Activated CD8-positive, alpha-beta memory T cell treated with anti-CD3 and anti-CD28 coated beads, Interleukin-2, amount 10 ng/mL, durations not matched to agents 7 days and 5 days (primary cell): ENCODE data around the gene GTF2A2. TPM values are rescaled to one million over a fixed set of nuclear protein-coding genes. Genes with fewer than 3 reads are reported as not detected.
A peak's percentile ranks its signal among the peaks of the same experiment; 100 is the strongest.

Experiments
- ATAC-seq: fragments of 150-1000 bp; cut with Tn5 transposase; one replicate; pipeline ENCODE4 v1.10.0; 2021; ENCODE audit warnings: moderate library complexity
- CTCF ChIA-PET: fragments of 350-600 bp; sonication (Branson Sonifier 250); formaldehyde crosslinking; loops from one replicate; lab custom pipeline; 2021; ENCODE audit warnings: antibody characterized with exemption; lab: Charles Lee
- DNase-seq: peaks from one replicate; pipeline ENCODE4 v3.0.0-alpha.2; 2020
- H3K27ac Mint-ChIP-seq: one replicate; pipeline ENCODE4 v1.8.0; 2021; ENCODE audit warnings: mild to moderate bottlenecking, mixed read lengths
- H3K27me3 Mint-ChIP-seq: one replicate; pipeline ENCODE4 v1.8.0; 2021; ENCODE audit warnings: mixed read lengths
- H3K36me3 Mint-ChIP-seq: one replicate; pipeline ENCODE4 v1.8.0; 2021; ENCODE audit warnings: mild to moderate bottlenecking, mixed read lengths
- H3K4me1 Mint-ChIP-seq: one replicate; pipeline ENCODE4 v1.8.0; 2021; ENCODE audit warnings: mixed read lengths
- H3K4me3 Mint-ChIP-seq: one replicate; pipeline ENCODE4 v1.8.0; 2021; ENCODE audit warnings: mild to moderate bottlenecking, moderate library complexity, mixed read lengths
- H3K9me3 Mint-ChIP-seq: one replicate; pipeline ENCODE4 v1.8.0; 2022; ENCODE audit warnings: low read depth, mixed read lengths
- total RNA-seq, 2 experiments: library from RNA; stranded (reverse); gene quantifications; one replicate each; pipeline ENCODE4 v1.2.3, GENCODE V29; 2021

Gene GTF2A2
- total RNA-seq, 2 experiments from 2014 or later, result 105 to 144 TPM

DNA sequence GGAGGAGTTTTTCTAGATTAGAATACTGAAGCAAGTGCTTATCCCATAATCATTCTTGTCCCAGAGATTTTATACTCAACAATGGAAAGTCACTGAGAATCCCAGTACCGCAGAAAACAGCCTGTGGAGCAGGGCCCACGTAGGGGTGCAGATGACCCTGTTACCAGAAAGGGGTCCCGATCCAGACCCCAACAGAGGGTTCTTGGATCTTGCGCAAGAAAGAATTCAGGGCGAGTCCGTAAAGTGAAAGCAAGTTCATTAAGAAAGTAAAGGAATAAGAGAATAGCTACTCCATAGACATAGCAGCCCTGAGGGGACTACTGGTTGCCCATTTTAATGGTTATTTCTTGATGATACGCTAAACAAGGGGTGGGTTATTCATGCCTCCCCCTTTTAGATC, 43.2 kb downstream of the GTF2A2 start:
- no peak for DNase-seq
- Mint-ChIP-seq H3K36me3 (peaks cover 3% of the 10 kb centered on the region), H3K4me3 (no peak overlapping the region), H3K27me3 (peaks cover 39% of the 10 kb centered on the region), H3K27ac (no peak overlapping the region), H3K4me1 (peaks cover 3% of the 10 kb centered on the region), H3K9me3 (peaks cover 7% of the 10 kb centered on the region)
- no peak for ATAC-seq
- CTCF ChIA-PET, result interaction anchor here (1.2 to 2.2 kb wide), 3 partner anchors 10 to 85 kb away, joined by 3 to 6 read pairs (median 4); no protein-coding TSS in a partner anchor

DNA sequence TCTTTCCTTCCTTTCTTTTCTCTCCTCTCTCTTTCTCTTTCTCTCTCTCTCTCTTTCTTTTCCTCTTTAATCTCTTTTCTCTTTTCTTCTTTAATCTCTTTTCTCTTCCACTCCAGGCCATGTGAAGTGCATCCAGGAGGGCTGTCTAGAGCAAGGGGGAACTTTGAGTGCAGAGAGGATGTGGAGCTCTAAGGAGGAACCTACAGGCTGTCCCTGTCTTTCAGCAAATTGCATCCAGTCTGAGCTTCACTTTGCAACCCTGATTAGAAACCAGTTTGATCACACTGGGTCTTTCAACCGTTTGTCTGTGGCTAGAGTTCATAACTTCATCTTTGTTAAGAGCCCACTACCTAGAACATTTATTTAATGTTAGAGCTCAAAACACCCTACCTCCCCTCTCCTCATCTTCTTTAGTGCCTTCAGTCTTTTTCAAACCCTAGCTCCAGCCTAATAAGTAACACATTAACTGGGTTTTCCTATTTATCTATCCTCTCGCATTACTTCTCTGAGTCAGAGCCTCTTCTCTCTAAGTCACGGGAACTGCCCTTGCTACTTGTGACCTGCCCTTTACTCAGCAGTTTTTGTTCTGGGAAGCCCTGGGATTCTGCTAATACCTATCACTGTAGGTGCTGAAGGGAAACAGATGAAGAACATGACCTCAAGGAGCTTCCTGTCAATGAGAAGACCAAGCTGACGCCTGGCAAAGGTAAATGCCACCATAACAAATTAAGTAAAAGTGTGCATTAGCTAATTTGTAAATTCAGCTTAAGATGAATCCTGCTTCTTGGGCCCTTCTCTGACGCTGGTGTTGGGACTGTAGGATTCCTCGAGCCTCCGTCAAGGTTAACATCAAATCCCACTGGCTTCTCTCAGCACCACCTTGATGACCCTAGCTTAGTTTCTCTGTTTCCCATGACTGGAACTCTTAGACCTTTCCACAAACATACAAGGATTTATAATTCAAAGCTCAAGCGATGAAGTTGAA, 45.7 kb downstream of the GTF2A2 start, which contains the start of gene GCNT3:
Gene GCNT3 (plus strand): TSS at position 508 of the 985 bp plus-strand sequence. CDS start 6,456 bp downstream, outside the sequence.
- Mint-ChIP-seq H3K27me3 (peaks cover 39% of the 10 kb centered on the region), H3K4me1 (peaks cover 3% of the 10 kb centered on the region), H3K4me3 (no peak within 1 kb of the TSS), H3K9me3 (peaks cover 7% of the 10 kb centered on the region), H3K27ac (no peak within 1 kb of the TSS), H3K36me3 (peaks cover 3% of the 10 kb centered on the region)
- ATAC-seq (no peak), DNase-seq (no peak)
- CTCF ChIA-PET, result interaction anchor here (1.5 to 1.7 kb wide), 2 partner anchors 79 to 82 kb away, joined by 5 read pairs; no protein-coding TSS in a partner anchor

DNA sequence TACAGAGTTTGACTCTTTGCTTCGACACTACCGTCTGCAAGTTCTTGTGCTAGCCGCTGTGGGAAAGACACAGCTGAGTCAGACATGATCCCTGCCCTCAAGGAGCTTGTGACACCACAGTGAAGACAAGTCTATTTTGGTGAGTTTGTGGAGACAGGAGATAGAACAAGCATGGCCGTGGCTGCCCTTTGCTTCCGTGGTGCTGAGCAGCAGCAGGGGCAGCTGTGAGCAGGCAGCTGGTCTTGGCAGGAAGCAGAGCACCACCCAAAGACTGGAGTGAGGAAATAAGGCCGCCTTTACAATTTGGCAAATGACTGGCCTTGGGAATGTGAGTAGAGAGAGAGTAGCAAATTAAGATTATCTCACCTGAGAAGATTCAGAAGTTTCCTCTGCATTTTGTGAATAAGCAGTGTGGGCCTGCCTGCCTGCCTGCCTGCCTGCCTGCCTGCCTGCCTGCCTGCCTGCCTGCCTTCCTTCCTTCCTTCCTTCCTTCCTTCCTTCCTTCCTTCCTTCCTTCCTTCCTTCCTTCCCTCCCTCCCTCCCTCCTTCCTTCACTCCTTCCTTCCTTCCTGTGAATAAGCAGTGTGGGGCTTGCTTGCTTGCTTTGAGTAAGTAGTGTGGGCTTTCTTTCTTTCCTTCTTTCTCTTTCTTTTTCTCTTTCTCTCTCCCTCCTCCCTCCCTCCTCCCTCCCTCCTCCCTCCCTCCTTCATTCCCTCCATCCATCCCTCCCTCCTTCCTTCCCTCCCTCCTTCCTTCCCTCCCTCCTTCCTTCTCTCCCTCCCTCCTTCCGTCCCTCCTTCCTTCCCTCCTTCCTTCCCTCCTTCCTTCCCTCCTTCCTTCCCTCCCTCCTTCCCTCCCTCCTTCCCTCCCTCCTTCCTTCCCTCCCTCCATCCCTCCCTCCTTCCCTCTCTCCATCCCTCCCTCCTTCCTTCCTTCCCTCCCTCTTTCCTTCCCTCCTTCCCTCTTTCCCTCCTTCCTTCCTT, 47.3 kb downstream of the GTF2A2 start:
- Mint-ChIP-seq H3K27me3 (peaks cover 31% of the 10 kb centered on the region), H3K36me3 (peaks cover 2% of the 10 kb centered on the region), H3K9me3 (peaks cover 5% of the 10 kb centered on the region), H3K4me3 (no peak overlapping the region), H3K27ac (no peak overlapping the region), H3K4me1 (peaks cover 2% of the 10 kb centered on the region)
- ATAC-seq (no peak), DNase-seq (no peak)
- CTCF ChIA-PET, result interaction anchor here (0.6 to 1.5 kb wide), 2 partner anchors 10 to 77 kb away, joined by 3 read pairs; no protein-coding TSS in a partner anchor

DNA sequence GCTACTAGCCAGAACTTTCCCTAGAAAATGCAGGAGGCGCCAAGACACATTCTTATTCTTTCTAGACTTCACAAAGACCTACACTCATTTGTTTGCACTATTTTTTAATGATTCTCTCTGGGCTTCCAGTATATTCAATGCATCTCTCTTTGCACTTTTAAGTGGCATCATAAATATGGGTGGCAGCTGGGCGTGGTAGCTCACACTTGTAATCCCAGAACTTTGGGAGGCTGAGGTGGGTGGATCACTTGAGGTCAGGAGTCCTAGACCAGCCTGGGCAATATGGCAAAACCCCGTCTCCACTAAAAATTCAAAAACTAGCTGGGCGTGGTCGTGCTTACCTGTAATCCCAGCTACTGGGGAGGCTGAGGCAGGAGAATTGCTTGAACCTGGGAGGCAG, 51.3 kb downstream of the GTF2A2 start:
- peaks cover 6% of the 10 kb centered on the region for H3K36me3 Mint-ChIP-seq
- H3K4me3 Mint-ChIP-seq, result no peak overlapping the region
- CTCF ChIA-PET, result no interaction called here
- DNase-seq, result no peak
- peaks cover 20% of the 10 kb centered on the region for H3K27me3 Mint-ChIP-seq
- H3K9me3 Mint-ChIP-seq, result peaks cover 8% of the 10 kb centered on the region
- no peak for ATAC-seq
- no peak overlapping the region for H3K27ac Mint-ChIP-seq
- H3K4me1 Mint-ChIP-seq, result no peaks in the 10 kb centered on the region

DNA sequence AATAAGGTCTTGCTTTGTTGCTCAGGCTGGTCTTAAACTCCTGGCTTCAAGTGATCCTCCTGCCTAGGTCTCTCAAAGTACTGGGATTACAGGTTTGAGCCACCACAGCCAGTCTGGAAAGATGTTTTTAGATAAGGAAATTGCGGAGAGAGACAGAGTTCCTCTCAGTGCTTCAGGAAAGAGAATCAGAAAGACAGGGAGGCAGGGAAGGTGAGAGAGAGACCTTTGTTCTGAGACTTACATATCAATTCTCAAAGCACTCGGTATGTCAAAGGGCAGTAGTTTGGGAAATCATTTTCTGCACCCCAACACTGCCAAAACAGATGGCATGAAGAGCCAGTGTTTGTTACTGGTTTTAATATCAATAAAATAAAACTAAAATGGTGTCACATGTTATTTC, 58.9 kb downstream of the GTF2A2 start:
- Mint-ChIP-seq H3K9me3 (peaks cover 2% of the 10 kb centered on the region), H3K4me1 (no peaks in the 10 kb centered on the region), H3K27me3 (peaks cover 23% of the 10 kb centered on the region), H3K27ac (no peak overlapping the region), H3K4me3 (no peak overlapping the region), H3K36me3 (peaks cover 4% of the 10 kb centered on the region)
- no peak for DNase-seq
- CTCF ChIA-PET, result no interaction called here
- no peak for ATAC-seq

DNA sequence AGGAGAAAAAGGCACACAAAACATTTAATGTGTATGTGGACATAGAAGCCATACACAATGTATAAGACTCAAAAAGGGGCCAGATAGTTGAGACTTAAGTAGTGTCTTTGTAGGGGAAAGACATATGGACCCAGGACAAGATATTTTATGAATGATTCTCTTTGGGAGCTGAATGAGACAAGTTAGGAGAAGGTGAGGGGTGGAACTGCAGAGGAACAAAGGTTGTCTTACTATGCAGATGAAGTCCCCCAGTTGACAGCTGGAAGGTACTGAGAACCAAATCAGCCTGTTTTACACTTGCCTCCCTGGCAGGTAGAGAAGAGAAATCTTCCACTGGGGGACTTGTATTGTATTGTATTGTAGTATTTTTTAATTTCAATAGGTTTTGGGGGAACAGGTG, 60.7 kb downstream of the GTF2A2 start:
- H3K4me3 Mint-ChIP-seq, result no peak overlapping the region
- peaks cover 2% of the 10 kb centered on the region for H3K9me3 Mint-ChIP-seq
- H3K36me3 Mint-ChIP-seq, result peaks cover 2% of the 10 kb centered on the region
- CTCF ChIA-PET, result interaction anchor here (0.9 kb wide), 1 partner anchor 37 kb away, joined by 3 read pairs; no protein-coding TSS in a partner anchor
- H3K4me1 Mint-ChIP-seq, result peaks cover under 1% of the 10 kb centered on the region
- DNase-seq (no peak), ATAC-seq (no peak)
- peaks cover 24% of the 10 kb centered on the region for H3K27me3 Mint-ChIP-seq
- no peak overlapping the region for H3K27ac Mint-ChIP-seq

DNA sequence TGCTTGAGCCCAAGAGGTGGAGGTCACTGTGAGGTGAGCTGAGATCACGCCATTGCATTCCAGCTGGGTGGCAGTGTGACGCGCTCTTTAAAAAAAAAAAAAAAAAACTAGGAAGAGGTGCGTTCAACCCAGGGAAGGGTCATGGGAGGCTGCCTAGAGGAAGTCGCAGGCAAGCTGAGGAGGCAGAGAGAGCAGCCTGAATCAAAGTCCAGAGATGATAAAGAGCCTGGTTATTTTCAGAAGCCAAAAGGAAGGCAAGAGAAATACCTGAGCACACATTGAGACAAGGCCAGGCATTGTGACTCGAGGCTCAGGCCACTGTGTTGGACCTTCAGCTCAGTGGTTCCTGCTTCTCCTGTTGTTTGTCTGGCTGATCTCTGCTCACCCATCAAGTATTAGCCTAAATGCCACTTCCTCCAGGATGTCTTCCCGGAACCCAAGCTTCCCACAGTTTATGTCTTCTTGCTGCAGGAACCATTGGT, 61.8 kb downstream of the GTF2A2 start:
- Mint-ChIP-seq H3K9me3 (peaks cover 2% of the 10 kb centered on the region), H3K27me3 (peaks cover 21% of the 10 kb centered on the region), H3K36me3 (peaks cover 2% of the 10 kb centered on the region), H3K4me1 (peaks cover 12% of the 10 kb centered on the region), H3K4me3 (no peak overlapping the region), H3K27ac (no peak overlapping the region)
- CTCF ChIA-PET, result interaction anchor here (0.7 kb wide), 1 partner anchor 306 kb away, joined by 3 read pairs; no protein-coding TSS in a partner anchor
- no peak for ATAC-seq
- no peak for DNase-seq

DNA sequence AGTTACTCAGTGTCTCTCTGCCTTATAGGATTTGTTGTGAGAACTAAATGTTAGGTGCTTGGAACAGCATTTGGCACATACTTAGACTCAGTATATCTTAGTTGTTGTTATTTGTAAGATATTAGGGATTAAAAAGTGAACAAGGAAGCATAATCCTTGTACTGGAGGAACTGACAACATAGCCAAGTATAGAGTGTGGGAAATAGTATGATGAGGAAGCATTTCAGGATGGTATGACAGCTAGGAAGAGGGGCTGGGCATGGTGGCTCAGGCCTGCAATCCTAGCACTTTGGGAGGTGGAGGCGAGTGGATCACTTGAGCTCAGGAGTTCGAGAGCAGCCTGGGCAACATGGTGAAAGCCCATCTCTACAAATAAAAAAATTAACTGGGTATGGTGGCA, 62.3 kb downstream of the GTF2A2 start:
- Mint-ChIP-seq H3K4me3 (no peak overlapping the region), H3K27me3 (peaks cover 19% of the 10 kb centered on the region), H3K27ac (no peak overlapping the region), H3K4me1 (peaks cover 15% of the 10 kb centered on the region), H3K9me3 (peaks cover 2% of the 10 kb centered on the region), H3K36me3 (peaks cover 1% of the 10 kb centered on the region)
- CTCF ChIA-PET, result interaction anchor here (0.7 kb wide), 1 partner anchor 306 kb away, joined by 3 read pairs; no protein-coding TSS in a partner anchor
- ATAC-seq, result no peak
- DNase-seq, result no peak

DNA sequence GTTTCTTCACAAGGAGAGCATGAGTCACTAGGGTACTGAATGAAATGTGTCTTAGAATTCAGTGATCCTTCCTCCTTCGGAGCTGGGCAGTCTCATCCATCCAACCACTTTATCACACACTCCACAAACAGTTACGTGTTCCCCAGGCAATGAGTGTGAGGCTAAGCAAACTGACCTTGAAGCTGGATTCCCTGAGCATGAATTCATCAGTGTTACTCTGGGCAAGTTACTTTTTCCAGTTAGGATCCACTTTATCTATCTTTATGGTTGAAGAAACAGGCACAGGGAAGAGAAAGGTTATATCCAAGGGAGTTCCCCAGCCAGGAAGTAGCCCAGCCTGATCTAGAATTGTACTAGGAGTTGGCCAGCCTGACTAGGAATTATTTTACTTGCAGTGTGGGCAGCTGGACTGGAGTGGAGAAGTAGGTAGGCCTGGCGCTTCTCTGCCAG, 62.8 kb downstream of the GTF2A2 start:
- DNase-seq, result no peak
- no peaks in the 10 kb centered on the region for H3K9me3 Mint-ChIP-seq
- peaks cover 1% of the 10 kb centered on the region for H3K36me3 Mint-ChIP-seq
- no peak for ATAC-seq
- peaks cover 20% of the 10 kb centered on the region for H3K4me1 Mint-ChIP-seq
- no peak overlapping the region for H3K27ac Mint-ChIP-seq
- peaks cover 14% of the 10 kb centered on the region for H3K27me3 Mint-ChIP-seq
- no peak overlapping the region for H3K4me3 Mint-ChIP-seq
- CTCF ChIA-PET, result interaction anchor here (0.7 to 0.9 kb wide), 2 partner anchors 26 to 306 kb away, joined by 3 read pairs; no protein-coding TSS in a partner anchor

DNA sequence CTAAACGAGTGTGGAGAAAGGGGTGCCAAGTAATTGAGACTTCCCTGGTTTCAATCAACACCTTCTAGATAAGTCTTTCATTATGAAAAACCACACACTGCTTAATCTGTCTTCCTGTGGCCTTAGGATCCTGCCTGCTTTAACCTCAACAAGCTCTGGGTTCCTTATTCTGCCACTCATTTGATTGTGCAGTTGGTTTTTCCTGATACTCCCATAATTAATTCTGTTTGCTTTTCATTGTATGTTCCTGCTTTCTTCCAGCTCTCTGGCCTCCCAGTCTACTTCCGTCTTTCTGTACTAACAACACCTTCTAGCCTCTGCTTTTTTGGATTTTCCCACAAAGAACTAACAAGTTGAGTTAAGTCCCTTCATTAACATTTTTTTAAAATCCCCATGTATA, 66.0 kb downstream of the GTF2A2 start:
- H3K27ac Mint-ChIP-seq, result peak overlapping the region; percentile 47
- CTCF ChIA-PET, result interaction anchor here (0.7 to 1.6 kb wide), 3 partner anchors 58 to 612 kb away, joined by 3 to 7 read pairs (median 3); partner anchors contain the start of gene GTF2A2
- H3K9me3 Mint-ChIP-seq, result no peaks in the 10 kb centered on the region
- DNase-seq (no peak), ATAC-seq (no peak)
- peaks cover 2% of the 10 kb centered on the region for H3K27me3 Mint-ChIP-seq
- H3K4me1 Mint-ChIP-seq, result peaks cover 31% of the 10 kb centered on the region
- H3K36me3 Mint-ChIP-seq, result peaks cover 1% of the 10 kb centered on the region
- H3K4me3 Mint-ChIP-seq, result no peak overlapping the region

DNA sequence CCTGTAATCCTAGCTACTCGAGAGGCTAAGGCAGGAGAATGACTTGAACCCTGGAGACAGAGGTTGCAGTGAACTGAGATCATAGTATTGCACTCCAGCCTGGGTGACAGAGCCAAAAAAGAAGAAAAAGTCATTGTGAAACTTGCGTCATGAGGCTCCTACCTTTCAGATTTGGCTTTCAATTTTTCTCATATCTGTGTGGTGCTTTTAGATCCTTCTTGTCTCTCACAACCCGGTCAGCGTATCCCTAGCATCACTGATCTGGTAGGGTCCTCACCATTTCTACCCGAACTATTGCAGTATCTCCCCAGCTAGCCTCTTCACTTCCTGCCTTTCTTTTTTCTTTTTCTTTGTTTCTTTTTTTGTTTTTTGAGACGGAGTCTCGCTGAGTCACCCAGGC, 67.3 kb downstream of the GTF2A2 start:
- peaks cover 1% of the 10 kb centered on the region for H3K36me3 Mint-ChIP-seq
- H3K9me3 Mint-ChIP-seq, result no peaks in the 10 kb centered on the region
- ATAC-seq, result peak; percentile 80
- peak; percentile 52 for DNase-seq
- peaks cover 31% of the 10 kb centered on the region for H3K4me1 Mint-ChIP-seq
- peaks cover 2% of the 10 kb centered on the region for H3K27me3 Mint-ChIP-seq
- CTCF ChIA-PET, result interaction anchor here (0.6 to 1.6 kb wide), 3 partner anchors 57 to 100 kb away, joined by 3 to 7 read pairs (median 3); no protein-coding TSS in a partner anchor
- peak overlapping the region; percentile 71 for H3K4me3 Mint-ChIP-seq
- peak overlapping the region; percentile 96 for H3K27ac Mint-ChIP-seq
